HG03575 (cell line): ENCODE results near the gene POM121L2.

Experiments
- ATAC-seq: cut with Tn5 transposase; IDR thresholded peaks from one replicate; pipeline ENCODE4 v1.9.1; 2021; ENCODE audit not compliant: unreplicated experiment, insufficient number of reproducible peaks, low FRiP score; ENCODE audit errors: extremely low read depth

Gene POM121L2

DNA sequence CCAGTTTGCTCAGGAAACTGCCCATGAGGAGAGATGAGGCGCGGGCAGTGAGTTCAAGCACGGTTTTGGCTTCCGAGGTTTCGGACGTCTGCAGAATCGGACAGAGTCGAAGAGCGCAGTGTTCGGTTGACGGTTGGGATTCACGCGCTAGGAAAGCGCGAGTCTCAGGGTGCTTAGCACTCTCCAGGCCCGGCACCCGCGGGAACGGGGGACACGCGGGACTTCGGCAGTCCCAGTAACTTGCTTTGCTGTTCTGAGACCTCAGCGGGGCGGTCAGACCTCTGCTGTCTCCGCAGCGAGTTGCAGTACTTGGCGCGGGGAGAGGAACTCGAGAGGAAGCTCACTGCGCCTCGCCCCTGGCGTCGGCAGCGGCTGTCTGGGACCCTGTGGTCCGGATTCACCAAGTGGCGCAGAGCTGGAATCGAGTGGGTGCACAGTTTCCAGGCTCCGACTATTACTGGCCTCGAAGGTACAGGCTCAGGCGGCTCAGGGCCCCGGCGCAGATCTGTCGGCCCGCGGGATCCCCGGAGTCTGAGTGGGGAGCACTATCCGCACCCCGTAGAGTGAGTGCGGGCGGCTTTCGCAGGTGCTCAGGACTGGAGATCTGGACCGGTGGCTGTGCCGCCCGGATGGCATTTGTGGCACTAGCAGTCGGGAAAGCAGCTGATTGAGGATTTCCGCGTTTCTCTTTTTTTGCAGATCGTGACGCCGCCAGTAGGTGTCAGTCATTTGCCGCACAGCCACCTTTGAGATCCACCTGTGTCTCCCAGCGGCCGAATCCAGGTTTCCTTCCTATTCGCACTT is at the start of gene POM121L2:
POM121L2 (minus strand) TSS at position 128 of the 804 bp plus-strand sequence; CDS start at position 25, 103 bp downstream.
- no peak for ATAC-seq

DNA sequence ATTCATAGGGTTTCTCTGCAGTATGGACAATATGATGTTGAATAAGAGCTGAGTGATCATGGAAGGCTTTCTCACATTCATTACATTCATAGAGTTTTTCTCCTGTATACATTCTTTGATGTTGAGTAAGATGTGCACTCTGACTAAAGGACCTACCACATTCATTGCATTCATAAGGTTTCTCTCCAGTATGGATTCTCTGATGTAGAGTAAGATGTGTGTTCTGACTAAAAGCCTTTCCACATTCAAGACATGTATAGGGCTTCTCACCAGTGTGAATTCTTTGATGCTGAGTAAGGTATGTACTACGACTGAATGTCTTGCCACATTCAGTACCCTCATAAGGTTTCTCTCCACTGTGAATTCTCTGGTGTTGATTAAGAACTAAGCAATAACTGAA is 47.2 kb upstream of the POM121L2 start:
- ATAC-seq: no peak

- ATAC-seq: no peak
Measured at GRCh38 chr6:27358786-27359185, 46.7 kb upstream of the POM121L2 start.

GRCh38 chr6:27352850-27353249 is 40.8 kb upstream of the POM121L2 start:
- ATAC-seq: no peak

DNA sequence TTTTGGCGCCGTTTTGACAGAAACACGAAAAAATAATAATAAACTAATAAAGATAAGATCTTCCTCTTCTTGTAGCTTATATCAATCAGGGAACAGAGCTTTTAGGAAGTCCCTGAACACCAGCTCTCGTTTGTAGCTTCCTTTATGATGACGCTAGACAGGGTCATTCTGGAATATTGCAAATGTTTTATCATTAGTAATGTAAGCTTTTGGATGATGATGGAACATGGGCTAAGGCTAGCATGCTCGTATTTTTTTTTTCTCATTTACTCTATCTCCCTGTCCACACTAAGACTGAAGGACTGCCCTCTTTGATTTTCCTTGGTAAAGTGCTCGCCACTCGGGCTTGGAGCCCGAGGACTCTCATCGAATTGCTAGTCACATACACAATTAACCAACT is 22.1 kb upstream of the POM121L2 start:
- no peak for ATAC-seq

GRCh38 chr6:27333642-27334040 is 21.6 kb upstream of the POM121L2 start:
- ATAC-seq: no peak

DNA sequence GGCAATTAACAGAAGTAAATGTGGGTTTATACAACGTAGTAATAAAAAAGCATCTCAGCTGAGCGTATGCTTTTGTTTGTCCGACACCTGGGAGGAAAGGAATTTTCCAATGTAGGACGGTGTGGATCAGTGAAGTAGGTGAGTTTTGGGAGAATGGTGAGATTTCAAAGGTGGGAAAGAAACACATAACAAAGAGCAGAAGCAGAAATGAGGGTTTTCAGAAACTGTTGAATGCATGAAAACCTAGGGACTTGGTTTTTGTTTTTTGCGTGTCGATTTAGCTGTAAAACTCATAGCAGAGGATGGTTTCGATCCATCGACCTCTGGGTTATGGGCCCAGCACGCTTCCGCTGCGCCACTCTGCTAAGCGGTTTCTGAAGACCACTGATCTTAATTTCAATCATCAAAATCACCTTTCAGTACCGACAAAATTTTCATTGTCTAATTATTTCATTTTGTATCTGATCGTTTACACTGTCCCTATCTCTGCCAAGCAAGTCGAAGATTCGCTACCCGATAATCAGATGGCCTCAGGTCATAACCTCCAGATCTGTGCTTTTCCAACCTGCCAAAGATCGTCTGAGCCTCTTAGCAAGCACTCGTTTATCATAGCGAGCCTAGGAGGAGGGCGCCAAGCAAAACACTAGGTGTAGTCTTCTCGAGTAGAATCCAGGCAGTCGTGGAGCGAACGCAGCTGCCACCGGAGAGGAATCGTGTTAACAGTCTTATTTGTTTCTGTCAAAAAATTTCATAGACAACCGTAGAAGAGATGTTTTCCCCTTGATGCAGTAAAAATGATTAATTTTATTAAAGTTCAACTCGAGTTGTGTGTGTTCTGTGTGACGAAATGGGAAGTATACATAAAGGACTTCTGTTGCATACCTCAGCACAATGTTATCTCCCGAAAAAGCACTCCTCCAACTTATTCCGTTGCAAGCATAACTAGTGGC is 20.9 kb upstream of the POM121L2 start:
- no peak for ATAC-seq

- no peak for ATAC-seq
Measured at GRCh38 chr6:27327023-27327738, 15.1 kb upstream of the POM121L2 start.

GRCh38 chr6:27321901-27322300 is 9.8 kb upstream of the POM121L2 start:
- no peak for ATAC-seq

DNA sequence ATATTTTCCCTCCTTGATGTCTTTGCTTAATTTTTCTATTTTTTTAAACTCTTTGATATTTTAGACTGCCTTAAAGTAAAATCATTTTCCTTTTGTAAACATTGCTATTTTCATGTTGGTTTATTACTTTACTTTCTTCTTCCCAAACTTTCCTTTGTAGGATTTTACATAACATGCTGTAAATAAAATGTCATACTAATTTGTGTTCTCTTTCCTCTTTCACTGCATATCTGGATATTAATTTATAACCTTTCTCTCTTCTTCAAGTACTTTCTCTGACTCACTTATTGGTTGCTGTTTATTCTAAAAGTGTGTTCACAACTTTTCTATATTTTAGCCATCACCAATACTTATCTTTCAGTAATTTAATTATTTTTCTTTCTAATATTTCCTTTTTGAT is 9.3 kb upstream of the POM121L2 start:
- ATAC-seq: no peak

DNA sequence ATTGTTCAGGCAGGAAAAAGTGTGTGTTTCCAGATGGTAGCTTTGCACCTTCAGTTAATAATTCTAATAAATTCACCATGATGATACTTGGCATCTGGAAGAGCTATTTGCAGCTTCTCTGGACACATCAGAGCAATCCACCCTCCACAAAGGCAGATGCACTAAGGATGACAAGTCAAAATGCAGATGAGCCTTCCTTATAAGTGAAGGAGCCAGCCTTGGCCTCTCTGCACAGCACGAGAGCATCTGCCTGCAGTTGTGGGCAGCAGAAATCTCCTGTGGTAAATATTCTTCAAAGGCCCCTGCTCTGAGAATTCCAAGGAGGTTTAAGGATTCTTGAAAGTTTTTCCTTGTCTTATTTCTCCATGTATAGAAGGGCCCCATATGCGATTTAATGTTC is 6.9 kb upstream of the POM121L2 start:
- ATAC-seq: no peak

- ATAC-seq: no peak
Measured at GRCh38 chr6:27314046-27314445, 2.0 kb upstream of the POM121L2 start.

GRCh38 chr6:27312950-27313271 is 838 bp upstream of the POM121L2 start:
- ATAC-seq: no peak

DNA sequence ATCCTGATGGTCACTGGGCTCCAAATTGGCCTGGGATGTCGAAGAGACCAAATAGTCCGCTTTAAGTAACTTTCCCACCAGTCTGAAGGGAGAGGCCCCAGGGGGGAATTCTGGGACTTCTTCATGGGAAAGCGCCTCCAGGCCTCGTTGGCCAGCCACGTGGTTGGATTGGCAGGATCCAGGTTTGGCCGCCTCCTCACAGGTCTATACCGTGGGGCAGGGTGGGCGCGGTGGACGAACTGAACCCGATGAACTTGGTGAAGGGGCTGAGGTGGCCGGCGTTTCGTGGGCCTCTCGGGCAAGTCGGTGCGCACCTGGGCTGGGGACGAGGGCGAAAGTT is 297 bp downstream of the POM121L2 start:
- ATAC-seq: no peak

DNA sequence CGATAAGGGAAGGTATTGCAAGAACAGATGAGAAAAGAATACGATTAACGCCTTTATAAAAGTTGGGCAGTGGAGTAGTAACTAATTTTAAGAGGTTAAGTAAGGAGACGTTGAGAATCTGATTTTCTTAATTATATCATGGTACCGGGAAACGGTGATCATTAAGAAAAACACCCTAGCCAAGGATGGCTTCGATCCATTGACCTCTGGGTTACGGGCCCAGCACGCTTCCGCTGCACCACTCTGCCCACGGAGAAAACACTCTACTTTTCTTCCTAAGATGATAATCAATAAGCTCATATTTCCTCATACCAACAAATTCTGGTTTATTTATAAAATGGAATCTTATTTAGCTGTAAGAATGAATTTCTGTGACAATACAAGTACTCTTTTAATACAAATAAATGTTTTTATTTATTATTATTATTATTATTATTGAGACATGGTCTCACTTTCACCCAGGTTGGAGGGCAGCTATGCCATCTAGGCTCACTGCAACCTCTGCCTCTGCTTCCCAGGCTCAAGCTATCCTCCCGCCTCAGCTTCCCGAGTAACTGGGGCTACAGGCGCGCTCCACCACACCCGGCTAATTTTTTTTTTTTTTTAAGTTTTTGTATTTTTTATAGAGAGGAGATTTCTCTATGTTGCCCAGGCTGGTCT is 8.3 kb downstream of the POM121L2 start:
- no peak for ATAC-seq

DNA sequence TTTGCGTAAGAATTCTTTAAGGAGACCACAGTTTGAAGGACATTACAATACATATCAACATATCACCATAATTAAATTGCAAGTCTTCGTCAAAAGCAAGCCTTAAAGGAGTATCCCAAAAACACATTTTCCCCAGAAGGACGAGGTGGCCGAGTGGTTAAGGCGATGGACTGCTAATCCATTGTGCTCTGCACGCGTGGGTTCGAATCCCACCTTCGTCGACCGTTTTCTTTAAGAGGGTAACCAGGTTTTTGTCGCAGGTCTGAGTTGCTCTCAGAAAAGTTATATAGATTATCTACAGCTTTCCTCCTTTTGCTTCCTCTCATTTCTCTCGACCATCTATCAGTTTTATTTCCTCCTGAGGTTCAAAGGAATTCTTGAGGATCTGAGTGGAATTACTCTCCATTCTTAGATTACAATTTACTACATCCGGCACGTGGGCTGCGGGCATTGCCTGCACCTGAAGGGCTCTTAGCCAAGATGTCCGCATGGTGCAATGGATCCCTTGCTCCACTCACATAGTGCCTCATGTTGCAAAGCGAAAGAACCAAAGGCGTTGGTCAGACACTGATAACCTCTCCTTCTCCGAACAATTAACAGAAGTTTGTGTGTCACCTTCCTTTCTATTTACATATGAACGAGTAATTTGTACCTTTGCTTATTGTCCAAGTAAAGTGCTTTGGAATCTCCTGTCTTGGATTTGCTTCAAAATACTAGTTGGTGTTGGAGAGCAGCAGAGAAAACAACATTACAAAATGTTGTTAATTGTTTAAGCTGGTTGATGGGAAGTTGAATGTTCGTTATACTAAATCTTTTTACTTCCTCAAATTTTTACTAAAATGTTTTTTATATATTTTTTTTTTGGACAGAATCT is 14.0 kb downstream of the POM121L2 start:
- no peak for ATAC-seq

GRCh38 chr6:27297484-27297856 is 14.6 kb downstream of the POM121L2 start:
- no peak for ATAC-seq

DNA sequence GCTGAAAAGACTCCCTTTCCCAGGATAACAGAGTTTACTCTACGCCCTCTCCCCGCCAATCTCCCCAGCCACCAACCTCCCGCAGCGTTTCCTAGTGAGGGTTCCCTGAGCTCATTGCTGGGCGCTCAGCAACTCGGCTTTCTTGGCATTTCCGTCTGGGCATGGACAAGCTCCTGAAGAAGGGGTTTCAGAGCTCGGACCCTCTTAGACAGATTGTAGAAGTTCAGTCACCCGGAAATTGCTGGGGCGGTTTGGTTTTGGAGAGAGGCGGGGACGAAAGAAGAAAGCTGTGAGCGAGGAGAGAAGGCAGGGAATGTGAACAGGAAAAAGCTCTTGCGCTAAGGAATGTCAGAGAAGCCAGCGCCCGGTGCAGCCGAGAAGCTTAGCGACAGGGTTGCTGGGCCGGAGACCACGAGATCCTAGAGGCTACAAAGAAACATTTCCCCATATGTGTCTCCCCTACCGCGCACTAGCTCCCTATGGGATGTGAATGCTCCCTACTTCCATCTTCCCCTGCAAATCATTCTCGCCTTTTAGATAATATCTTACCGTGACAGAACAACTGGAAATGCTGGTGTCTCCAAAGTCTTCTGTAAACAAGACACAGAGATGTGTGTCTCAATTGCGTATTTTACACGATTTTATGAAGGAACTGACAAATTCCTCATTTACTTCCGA is 15.8 kb downstream of the POM121L2 start:
- ATAC-seq: no peak
